ENCODE measurements around the gene MEG3.

MEG3 gene

GRCh38 chr14:100883789-100884101, 57.8 kb downstream of the MEG3 start:
- no peak for DNase-seq

- DNase-seq = no peak
Measured at GRCh38 chr14:100884456-100884855, 58.5 kb downstream of the MEG3 start.

- DNase-seq = no peak
Measured at GRCh38 chr14:100885196-100885595, 59.3 kb downstream of the MEG3 start.

GRCh38 chr14:100885617-100886016, 59.7 kb downstream of the MEG3 start:
- DNase-seq = no peak

GRCh38 chr14:100887728-100888335, 61.9 kb downstream of the MEG3 start:
- no peak for DNase-seq

- DNase-seq = no peak
Measured at GRCh38 chr14:100888789-100889315, 62.9 kb downstream of the MEG3 start.

GRCh38 chr14:100889641-100890040, 63.7 kb downstream of the MEG3 start:
- DNase-seq = no peak

- no peak for DNase-seq
Measured at GRCh38 chr14:100890061-100890850, 64.3 kb downstream of the MEG3 start.

GRCh38 chr14:100891051-100891450, 65.1 kb downstream of the MEG3 start:
- no peak for DNase-seq

- no peak for DNase-seq
Measured at GRCh38 chr14:100891501-100892445, 65.9 kb downstream of the MEG3 start.

GRCh38 chr14:100892496-100893227, 66.7 kb downstream of the MEG3 start:
- no peak for DNase-seq

GRCh38 chr14:100893228-100893601, 67.3 kb downstream of the MEG3 start:
- no peak for DNase-seq

GRCh38 chr14:100893760-100894159, 67.8 kb downstream of the MEG3 start:
- DNase-seq = no peak

GRCh38 chr14:100894416-100894815, 68.5 kb downstream of the MEG3 start:
- no peak for DNase-seq

- no peak for DNase-seq
Measured at GRCh38 chr14:100895411-100895810, 69.5 kb downstream of the MEG3 start.

- no peak for DNase-seq
Measured at GRCh38 chr14:100896369-100897060, 70.6 kb downstream of the MEG3 start.

GRCh38 chr14:100898465-100898864, 72.5 kb downstream of the MEG3 start:
- DNase-seq = no peak

- DNase-seq = no peak
Measured at GRCh38 chr14:100898935-100899883, 73.3 kb downstream of the MEG3 start.

GRCh38 chr14:100899884-100900771, 74.2 kb downstream of the MEG3 start:
- DNase-seq = no peak
